Measurements from ENCODE around the gene KCNH2.

GRCh38 chr7:151016505-151016904 is 38.4 kb upstream of the KCNH2 start:
- TF ChIP-seq CTCF (IDR thresholded peaks at IDR 0.05) (no peak), POLR2A (IDR thresholded peaks at IDR 0.05) (no peak)
